PFSK-1 (cell line): Measurements from ENCODE around the gene TUT1.

ENCODE experiments used
- FOXP2 ChIP-seq: optimal IDR thresholded peaks from 2 replicates; pipeline ENCODE3; 2011; ENCODE audit warnings: borderline replicate concordance, control low read depth, inconsistent platforms; ENCODE audit not compliant: insufficient read depth; ENCODE audit errors: extremely low read length, extremely low read depth
- POLR2AphosphoS5 ChIP-seq: IDR thresholded peaks from 2 replicates; pipeline ENCODE4 v1.6.1; 2012; ENCODE audit warnings: low read depth, mild to moderate bottlenecking, control low read depth, low read length, moderate library complexity
- SIN3A ChIP-seq: IDR thresholded peaks from 2 replicates; pipeline ENCODE4 v1.6.1; 2012; ENCODE audit warnings: mild to moderate bottlenecking, low read length, moderate library complexity, borderline replicate concordance; ENCODE audit not compliant: insufficient read depth
- TAF1 ChIP-seq: IDR thresholded peaks from 2 replicates; pipeline ENCODE4 v1.6.1; 2012; ENCODE audit warnings: low read length, control low read depth, borderline replicate concordance; ENCODE audit not compliant: insufficient read depth
- TF ChIP-seq, protein P1 (sequence below), 2 experiments: IDR thresholded peaks; 2 replicates each; pipeline versions ENCODE4 v1.6.1 to v1.8.0; 2011 to 2012; ENCODE audit warnings: low read depth in 2 of 2, low read length in 2 of 2, control low read depth in 1 of 2, inconsistent platforms in 1 of 2, mild to moderate bottlenecking in 1 of 2, moderate library complexity in 1 of 2; ENCODE audit not compliant: insufficient read depth in 1 of 2

Gene TUT1

GRCh38 chr11:62547691-62548281, 43.5 kb downstream of the TUT1 start:
- TF ChIP-seq FOXP2 (no peak), POLR2AphosphoS5 (no peak), SIN3A (no peak), TAF1 (no peak)
- TF ChIP-seq, protein P1, sequence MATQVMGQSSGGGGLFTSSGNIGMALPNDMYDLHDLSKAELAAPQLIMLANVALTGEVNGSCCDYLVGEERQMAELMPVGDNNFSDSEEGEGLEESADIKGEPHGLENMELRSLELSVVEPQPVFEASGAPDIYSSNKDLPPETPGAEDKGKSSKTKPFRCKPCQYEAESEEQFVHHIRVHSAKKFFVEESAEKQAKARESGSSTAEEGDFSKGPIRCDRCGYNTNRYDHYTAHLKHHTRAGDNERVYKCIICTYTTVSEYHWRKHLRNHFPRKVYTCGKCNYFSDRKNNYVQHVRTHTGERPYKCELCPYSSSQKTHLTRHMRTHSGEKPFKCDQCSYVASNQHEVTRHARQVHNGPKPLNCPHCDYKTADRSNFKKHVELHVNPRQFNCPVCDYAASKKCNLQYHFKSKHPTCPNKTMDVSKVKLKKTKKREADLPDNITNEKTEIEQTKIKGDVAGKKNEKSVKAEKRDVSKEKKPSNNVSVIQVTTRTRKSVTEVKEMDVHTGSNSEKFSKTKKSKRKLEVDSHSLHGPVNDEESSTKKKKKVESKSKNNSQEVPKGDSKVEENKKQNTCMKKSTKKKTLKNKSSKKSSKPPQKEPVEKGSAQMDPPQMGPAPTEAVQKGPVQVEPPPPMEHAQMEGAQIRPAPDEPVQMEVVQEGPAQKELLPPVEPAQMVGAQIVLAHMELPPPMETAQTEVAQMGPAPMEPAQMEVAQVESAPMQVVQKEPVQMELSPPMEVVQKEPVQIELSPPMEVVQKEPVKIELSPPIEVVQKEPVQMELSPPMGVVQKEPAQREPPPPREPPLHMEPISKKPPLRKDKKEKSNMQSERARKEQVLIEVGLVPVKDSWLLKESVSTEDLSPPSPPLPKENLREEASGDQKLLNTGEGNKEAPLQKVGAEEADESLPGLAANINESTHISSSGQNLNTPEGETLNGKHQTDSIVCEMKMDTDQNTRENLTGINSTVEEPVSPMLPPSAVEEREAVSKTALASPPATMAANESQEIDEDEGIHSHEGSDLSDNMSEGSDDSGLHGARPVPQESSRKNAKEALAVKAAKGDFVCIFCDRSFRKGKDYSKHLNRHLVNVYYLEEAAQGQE (IDR thresholded peaks at IDR 0.05; ENCODE audit: insufficient read depth in 1 of 2, low read depth in 2 of 2, low read length in 2 of 2): no peak

- TF ChIP-seq, protein P1 (IDR thresholded peaks at IDR 0.05; ENCODE audit: insufficient read depth in 1 of 2, low read depth in 2 of 2, low read length in 2 of 2): 0 out of 4 replicates have a peak, but pooled peaks of 1 of the 2 experiments have one; percentile 6
- TF ChIP-seq SIN3A (no peak), FOXP2 (no peak), POLR2AphosphoS5 (no peak)
These were observed 44.2 kb downstream of the TUT1 start for GRCh38 chr11:62546929-62547625.

GRCh38 chr11:62546244-62546928, 44.9 kb downstream of the TUT1 start, which contains the start of gene AHNAK:
AHNAK (minus strand) TSS chr11:62546806; CDS start chr11:62536098, 10,708 bp downstream.
- peak; percentile 15; the same call in 1 of the 2 replicates for TF ChIP-seq TAF1
- TF ChIP-seq POLR2AphosphoS5: peak; percentile 68
- TF ChIP-seq FOXP2: no peak

- TF ChIP-seq FOXP2 (no peak), SIN3A (peak; percentile 97; the same call in 1 of the 2 replicates), POLR2AphosphoS5 (peak; percentile 4; the same call in 1 of the 2 replicates), TAF1 (peak; percentile 81; the same call in 1 of the 2 replicates)
- TF ChIP-seq, protein P1 (IDR thresholded peaks at IDR 0.05; ENCODE audit: insufficient read depth in 1 of 2, low read depth in 2 of 2, low read length in 2 of 2): peak in 1 of 2 experiments; percentile 55; a peak in 1 of 4 replicates
These were observed 45.7 kb downstream of the TUT1 start for GRCh38 chr11:62545437-62546243.
